Cardiac muscle cell (in vitro differentiated cells and primary cell): ENCODE results near the gene EDARADD. TPM values are rescaled to one million over a fixed set of nuclear protein-coding genes. Genes with fewer than 3 reads are reported as not detected.
A peak's percentile ranks its signal among the peaks of the same experiment; 100 is the strongest.

ENCODE experiments used
- DNase-seq, 2 donors: peaks; one replicate each; pipeline versions ENCODE4 v3.0.0 to v3.0.0-alpha.2; 2010 to 2017; ENCODE audit warnings: low read depth in 1 of 2, low spot score in 1 of 2
- H3K27ac ChIP-seq: fragments of 200-600 bp; sonication (generic); 2 replicates; pipeline ENCODE4 v1.5.1; 2016
- H3K27me3 ChIP-seq: fragments of 200-600 bp; sonication (generic); 2 replicates; pipeline ENCODE4 v1.6.0; 2016; ENCODE audit warnings: control low read depth
- H3K36me3 ChIP-seq: fragments of 200-600 bp; sonication (generic); 2 replicates; pipeline ENCODE4 v1.5.1; 2016; ENCODE audit warnings: control low read depth
- H3K4me1 ChIP-seq: fragments of 200-600 bp; sonication (generic); 2 replicates; pipeline ENCODE4 v1.8.1; 2017; ENCODE audit warnings: low read depth, mild to moderate bottlenecking, mixed run types
- H3K4me3 ChIP-seq: fragments of 200-600 bp; sonication (generic); 2 replicates; pipeline ENCODE4 v1.5.1; 2016; ENCODE audit warnings: mild to moderate bottlenecking
- H3K9me3 ChIP-seq: fragments of 200-600 bp; sonication (generic); 2 replicates; pipeline ENCODE4 v1.5.1; 2017; ENCODE audit warnings: low read depth, mild to moderate bottlenecking, control low read depth
- CTCF ChIP-seq: IDR thresholded peaks from 2 replicates; pipeline ENCODE4 v1.5.1; 2012; ENCODE audit warnings: low read depth, mild to moderate bottlenecking, low read length
- polyA plus RNA-seq: library from polyadenylated mRNA; unstranded; fragments of >200 nt; fragmentation: Nextera tagmentation; extraction: Ambion mirVana; gene quantifications from 2 replicates; pipeline ENCODE4 v1.2.1, GENCODE V29; 2016
- total RNA-seq: library from RNA; depleted of rRNA; stranded (reverse); fragments of >200 nt; gene quantifications from 2 replicates; pipeline ENCODE4 v1.2.3, GENCODE V29; 2016

The EDARADD gene
- total and polyA plus RNA-seq, 2 experiments from 2014 or later: 0.24 to 0.77 TPM

DNA sequence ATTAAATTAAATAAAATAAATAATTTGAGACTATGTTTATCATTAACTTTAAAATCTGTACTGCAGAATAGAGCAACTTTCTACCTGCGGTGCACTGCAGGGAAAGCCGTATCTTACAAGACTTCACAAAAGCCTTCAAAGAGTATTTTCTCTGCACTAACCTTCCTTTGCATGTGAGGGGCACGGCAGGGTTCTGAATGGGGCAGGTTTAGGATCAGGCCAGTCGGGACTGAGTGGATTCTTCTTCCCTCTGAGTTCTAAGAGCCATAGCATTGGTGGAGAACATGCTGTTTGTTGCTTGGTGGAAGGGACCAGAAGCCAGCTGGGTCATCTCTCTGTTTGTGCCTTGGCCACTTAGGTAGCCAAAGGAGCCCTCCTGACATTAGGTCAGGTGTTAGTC is 74.5 kb downstream of the EDARADD start:
- no peak for TF ChIP-seq CTCF
- H3K4me1 ChIP-seq: no peaks in the 10 kb centered on the region
- no peaks in the 10 kb centered on the region for H3K36me3 ChIP-seq
- H3K4me3 ChIP-seq: no peak overlapping the region
- H3K9me3 ChIP-seq: no peaks in the 10 kb centered on the region
- no peak for DNase-seq
- H3K27me3 ChIP-seq: no peaks in the 10 kb centered on the region
- no peak overlapping the region for H3K27ac ChIP-seq

DNA sequence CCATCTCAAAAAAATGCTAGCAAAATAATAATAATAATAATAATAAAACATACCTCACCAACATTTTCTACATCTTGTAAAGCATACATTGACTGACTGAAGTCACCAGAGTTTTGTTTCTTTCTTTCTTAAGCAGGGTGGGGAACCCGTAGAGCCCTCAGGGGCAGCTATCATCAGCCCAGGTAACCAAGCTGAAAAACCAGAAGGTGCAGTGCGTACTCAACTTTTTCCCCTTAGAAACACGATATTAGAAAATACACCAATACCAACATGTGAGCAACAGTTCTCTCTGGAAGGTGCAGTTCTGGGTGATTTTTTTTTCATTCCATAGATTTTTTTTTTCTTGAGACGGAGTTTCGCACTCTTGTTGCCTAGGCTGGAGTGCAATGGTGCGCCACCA is 75.4 kb downstream of the EDARADD start:
- Histone ChIP-seq H3K36me3 (no peaks in the 10 kb centered on the region), H3K4me3 (no peak overlapping the region), H3K27ac (no peak overlapping the region), H3K27me3 (no peaks in the 10 kb centered on the region), H3K4me1 (no peaks in the 10 kb centered on the region), H3K9me3 (no peaks in the 10 kb centered on the region)
- no peak for DNase-seq
- no peak for TF ChIP-seq CTCF

- Histone ChIP-seq H3K9me3 (no peaks in the 10 kb centered on the region), H3K4me1 (no peaks in the 10 kb centered on the region), H3K27me3 (no peaks in the 10 kb centered on the region), H3K4me3 (no peak overlapping the region), H3K36me3 (no peaks in the 10 kb centered on the region), H3K27ac (no peak overlapping the region)
- TF ChIP-seq CTCF: no peak
- no peak for DNase-seq
These were observed 77.0 kb downstream of the EDARADD start for GRCh38 chr1:236471096-236471495.

DNA sequence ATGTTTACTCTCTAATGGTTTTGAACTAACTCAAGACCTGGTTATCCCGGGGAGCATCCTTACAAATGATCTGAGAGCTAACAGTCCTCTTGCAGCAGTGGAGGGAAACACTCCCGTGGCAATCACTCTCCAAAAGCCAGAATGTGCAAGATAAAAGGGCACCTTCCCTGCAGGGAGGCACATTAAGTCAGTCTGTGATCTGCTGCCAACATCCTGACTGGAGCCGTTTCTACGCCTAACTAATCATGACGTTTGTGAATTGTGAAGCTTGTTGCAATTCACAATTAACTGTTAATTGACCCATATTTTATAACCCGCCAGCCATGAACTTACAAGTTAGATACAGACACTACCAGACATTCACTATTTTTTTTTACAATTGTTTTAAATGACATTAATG is 77.6 kb downstream of the EDARADD start:
- TF ChIP-seq CTCF: no peak
- DNase-seq: no peak
- no peak overlapping the region for H3K27ac ChIP-seq
- H3K4me3 ChIP-seq: no peak overlapping the region
- no peaks in the 10 kb centered on the region for H3K4me1 ChIP-seq
- no peaks in the 10 kb centered on the region for H3K27me3 ChIP-seq
- H3K36me3 ChIP-seq: no peaks in the 10 kb centered on the region
- H3K9me3 ChIP-seq: no peaks in the 10 kb centered on the region

DNA sequence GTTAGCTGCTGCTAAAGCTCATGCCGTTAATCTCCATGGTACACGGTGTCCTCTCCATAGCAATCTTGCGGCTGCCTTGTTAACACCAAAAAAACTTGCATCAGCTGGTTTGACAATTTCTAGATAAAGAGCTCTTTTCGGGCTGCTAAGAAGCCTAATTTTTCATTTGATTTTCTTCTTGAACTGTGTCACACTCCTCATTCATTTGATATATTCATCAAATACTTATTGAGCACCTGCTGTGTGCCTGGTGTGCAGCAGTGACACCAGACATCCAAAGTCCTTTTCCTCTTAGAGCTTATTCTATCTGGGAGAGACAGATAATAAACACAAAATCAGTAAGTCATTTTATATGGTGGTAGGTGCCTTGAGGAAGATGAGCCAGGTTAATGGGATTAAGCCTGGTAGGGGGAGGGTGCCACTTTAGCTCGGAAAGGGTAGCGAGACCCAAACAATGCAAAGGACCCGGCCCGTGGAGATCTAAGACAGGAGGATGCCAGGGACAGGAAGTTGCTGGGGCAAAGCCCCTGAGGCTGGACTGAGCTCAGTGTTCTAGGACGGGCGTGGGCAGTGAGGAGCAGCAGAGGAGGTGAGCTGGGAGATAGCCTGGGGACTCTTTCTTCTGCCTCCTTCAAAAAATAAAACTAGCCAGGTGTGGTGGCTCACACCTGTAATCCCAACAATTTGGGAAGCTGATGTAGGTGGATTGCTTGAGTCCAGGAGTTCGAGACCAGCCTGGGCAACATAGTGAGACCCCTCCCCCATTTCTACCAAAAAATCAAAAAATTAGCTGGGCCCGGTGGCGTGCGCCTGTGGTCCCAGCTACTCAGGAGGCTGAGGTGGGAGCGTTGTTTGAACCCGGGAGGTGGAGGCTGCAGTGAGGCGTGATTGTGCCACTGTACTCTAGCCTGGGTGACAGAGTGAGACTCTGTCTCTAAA is 79.0 kb downstream of the EDARADD start:
- DNase-seq: peak in 1 of 2 donors; percentile 22
- Histone ChIP-seq H3K4me3 (no peak overlapping the region), H3K27ac (no peak overlapping the region), H3K36me3 (no peaks in the 10 kb centered on the region), H3K27me3 (no peaks in the 10 kb centered on the region), H3K4me1 (no peaks in the 10 kb centered on the region), H3K9me3 (no peaks in the 10 kb centered on the region)
- no peak for TF ChIP-seq CTCF
